Activated CD8-positive, alpha-beta memory T cell treated with anti-CD3 and anti-CD28 coated beads, Interleukin-2, amount 50 U/mL, for 1 hour (primary cell): ENCODE measurements around the gene MAMDC2.

Source experiments
- DNase-seq: peaks from one replicate; pipeline ENCODE4 v3.0.0-alpha.2; 2020; ENCODE audit errors: extremely low read depth

Gene MAMDC2

DNA sequence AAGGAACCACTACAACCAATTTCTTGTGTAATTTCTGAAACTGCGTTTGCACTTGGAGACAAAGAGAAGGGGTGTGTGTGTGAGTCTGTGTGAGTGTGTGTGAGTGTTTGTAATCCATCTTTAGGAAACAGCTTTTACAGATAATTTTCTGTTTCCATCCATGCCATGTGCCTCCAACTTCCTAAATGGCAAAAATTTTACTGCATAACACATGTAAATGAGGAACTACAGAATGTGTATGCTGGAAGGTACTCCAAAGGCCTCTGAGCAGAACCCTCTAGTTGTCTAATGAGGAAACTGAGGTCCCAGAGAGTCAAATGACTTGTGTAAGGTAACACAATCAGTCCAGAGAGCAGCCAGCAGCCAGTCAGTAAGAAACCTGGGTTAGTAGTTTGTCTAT, 20.8 kb downstream of the MAMDC2 start:
- no peak for DNase-seq

DNA sequence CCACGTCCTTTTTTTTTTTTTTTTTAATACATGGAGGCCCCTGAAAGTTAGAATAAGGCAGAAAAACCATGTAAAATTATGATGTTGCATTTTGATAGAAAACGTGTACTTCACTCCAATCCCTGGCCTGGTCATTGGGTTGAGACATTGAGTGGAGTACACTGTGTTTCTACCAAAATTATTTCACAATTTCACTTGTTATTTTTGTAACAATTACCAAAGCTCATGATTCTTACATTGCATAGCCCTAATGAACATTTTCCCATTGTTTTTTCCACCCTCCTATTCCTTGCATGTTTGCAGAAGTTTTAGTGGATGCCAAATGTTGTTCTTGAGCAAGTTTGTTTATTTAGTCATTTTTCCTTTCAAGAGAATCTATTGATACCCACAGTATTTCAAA, 21.9 kb downstream of the MAMDC2 start:
- no peak for DNase-seq

DNA sequence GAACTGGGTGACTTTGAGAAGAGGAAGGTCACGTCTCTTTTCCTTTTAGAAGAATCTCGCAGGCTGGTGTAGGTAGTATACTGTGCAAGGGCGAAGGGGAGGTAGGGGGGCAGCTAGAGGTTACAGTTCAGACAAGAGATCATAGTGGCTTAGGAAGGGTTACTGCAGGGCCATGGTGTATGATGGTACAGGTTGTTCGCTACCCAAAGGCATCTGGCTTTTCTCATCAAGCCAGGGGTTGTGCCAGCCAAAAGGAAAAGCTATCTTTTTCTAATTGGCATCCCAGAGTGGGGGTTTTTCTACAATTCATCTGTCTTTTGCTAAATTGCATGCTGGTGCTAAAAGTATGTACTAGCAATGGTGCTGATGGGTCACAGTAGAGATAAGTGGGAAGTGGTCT, 22.8 kb downstream of the MAMDC2 start:
- no peak for DNase-seq

DNA sequence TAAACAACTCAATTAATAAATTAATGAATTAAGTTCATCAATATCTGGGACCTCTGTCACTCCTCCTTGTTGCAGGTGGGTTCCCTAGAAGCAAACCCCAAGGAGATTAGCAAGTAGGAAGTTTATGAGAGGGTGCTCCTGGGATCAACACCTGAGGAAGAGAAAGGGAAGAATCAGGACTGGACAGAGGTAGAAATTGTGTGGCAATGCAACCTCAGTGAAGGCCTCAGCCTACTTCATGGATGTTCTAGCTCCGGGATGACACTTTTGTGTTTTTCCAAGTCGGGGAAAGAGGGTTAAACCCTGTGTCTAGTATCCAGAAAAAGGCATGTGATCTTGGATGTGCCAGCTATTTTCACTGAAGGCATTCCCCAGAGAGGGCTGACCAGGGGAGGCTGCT, 23.2 kb downstream of the MAMDC2 start:
- no peak for DNase-seq

DNA sequence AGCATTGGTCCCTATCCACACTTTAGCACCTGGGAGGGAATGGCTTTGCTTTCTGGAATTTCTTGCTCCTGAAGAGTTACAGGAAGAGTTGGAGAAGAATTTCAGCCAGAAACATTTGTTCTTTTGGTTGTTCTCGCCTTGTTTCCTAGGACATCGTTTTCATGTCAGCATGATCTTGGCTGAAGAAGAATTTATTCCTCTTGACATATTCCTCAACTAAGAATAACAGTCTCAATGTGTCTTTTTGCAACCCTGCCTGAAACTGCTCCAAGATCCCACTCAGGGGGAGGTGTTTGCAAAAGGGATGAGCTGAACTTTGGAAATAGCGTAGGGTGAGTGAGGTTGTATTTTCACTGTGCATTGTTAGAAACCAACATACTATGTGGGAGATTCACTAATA, 26.1 kb downstream of the MAMDC2 start:
- DNase-seq: no peak

DNA sequence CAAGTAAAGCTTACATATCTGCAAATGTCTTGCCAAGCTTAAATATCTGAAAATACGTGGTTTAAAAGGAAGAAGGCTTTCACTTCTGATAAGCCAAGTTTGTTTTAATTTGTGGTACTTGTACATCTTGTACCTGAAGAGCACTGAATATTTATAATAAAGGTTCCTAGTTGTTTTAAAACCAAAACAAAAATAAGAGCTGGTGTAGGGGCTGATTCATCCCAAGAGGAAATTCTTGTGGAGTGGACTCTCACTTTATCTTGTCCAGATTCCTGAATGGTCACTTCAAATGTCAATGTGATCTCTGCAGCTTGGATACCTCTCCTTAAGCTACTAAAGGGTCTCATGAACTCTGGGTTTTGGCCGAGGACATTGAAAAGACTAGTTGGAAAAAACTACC, 29.5 kb downstream of the MAMDC2 start:
- DNase-seq: no peak

DNA sequence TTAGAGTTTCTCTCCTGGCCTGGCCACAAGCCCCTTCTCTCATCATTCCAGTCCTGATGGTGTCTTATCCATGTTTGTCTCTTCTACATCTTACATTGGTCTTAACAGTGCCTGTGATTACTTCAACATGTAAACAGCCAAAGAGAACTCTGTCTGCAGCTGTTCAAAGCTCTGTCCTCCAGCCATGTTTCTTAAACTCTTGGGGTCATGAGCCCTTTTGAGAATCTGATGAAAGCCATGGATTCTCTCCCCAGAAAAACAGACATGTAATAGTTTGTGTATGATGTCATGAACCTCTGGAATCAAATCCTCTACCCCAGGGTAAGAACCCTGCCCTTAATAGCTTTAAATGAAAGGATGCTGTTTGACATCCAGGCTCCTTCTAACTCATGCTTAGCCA, 30.1 kb downstream of the MAMDC2 start:
- no peak for DNase-seq

DNA sequence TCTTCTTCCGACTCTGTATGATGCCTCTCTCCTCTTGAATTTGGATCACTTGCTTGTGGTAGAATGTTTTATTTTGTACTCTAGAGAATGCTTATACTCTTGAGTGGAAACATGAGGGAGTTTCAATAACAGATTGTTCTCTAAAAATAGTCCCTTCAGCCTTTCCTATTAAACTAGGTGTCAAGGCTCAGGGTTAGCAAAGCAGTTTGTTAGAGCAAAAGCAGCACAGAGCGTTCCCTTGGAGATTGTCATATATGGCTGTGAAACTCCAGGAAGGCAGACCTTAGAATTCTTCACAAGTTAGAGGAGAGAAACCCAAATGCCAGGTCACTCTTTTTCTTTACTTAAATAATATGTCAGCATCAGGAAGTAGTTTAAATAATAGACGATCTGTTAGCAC, 33.0 kb downstream of the MAMDC2 start:
- no peak for DNase-seq

DNA sequence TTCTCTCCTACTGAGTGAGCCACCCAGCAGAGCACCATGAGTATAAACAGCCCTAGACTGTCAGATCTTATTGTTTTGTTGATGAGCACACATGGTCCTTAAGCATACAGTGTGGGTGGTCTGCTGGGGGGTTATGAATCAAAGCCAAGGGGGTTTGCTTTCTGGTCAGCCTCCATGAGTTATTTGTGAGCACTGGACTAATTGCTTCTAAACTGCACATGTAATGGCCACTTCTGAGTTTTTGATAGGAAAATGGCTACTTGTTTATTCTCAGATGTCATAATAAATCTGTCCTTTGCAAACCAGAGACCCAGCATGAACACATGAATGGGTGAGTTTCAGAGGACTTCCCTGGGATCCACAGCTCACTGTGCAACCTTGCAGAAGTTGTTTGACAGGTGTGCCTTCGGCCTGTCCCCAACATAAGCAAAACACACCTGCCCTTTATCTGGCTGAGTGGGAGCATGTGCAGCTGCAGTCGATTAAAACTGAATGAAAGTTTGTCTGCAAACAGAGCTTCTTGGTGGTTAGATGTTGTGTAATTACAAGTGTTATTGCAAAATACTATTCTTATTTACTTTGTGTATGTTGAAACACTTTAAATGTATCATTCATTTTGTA, 35.9 kb downstream of the MAMDC2 start:
- DNase-seq: no peak

DNA sequence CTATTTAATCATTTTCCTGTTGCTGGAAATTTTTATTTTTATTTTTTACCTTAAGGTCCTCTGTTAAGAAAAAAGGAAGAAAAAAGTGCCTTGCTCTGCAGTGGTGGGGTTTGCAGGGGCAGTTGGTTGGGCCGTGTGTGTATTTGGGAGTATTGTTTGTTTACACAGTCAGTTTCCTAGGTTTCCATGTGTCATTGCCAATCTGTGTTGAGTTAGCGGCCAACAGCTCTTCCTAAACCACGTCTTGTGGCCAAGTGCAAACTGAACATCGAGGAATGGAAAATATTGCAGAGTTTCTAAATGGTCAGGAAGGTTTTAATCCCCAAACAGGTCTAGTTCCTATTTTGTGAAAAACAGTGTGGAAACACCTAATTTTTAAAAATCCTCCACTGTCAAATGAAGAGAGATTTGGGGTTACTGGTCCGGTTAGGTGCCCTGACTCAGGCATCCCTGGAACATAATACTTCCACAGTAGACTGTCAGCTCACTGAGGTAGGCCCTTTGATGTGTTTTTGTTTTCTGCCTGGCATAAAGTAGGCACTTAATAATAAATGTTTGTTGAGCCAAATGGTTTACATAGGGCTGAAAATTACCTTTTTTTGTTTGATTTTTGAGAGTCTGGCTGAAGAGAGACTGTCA, 37.0 kb downstream of the MAMDC2 start:
- no peak for DNase-seq

DNA sequence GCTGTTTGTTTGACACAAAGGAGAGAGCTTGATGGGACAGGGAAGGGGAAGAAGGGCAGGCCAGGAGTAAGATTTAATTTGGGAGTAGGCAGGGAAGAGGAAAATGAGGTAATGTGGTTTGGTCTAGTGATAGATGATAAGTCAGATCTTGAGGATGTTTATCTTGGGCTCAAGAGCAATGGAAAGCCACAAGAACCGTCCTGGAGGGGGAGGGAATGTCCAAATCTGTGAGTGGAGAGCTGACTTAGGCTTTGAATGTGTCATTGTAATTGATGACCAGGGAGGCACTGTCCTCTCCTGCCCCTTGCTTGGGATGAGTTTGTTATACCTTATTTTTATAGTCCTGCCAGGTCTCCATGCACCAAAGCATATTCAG, 37.5 kb downstream of the MAMDC2 start:
- no peak for DNase-seq

DNA sequence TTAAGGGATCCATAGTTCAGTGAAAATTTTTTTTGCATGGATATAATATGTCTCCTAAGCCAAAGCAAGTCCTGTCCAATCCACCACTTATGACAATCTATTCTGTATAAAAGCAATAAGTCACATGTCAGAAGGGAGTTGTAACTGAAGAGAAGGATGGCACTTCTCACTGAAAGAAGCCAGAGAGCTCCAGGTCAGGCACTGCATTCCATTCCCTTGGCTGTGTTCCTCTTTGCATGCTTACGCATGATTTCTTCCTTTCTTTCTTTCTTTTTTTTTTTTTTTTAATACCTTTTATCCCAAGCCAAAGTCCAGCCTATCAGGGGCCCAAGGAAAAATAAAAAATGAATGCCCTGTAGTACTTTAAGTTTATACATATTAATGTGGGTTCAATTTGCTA, 39.8 kb downstream of the MAMDC2 start:
- no peak for DNase-seq

DNA sequence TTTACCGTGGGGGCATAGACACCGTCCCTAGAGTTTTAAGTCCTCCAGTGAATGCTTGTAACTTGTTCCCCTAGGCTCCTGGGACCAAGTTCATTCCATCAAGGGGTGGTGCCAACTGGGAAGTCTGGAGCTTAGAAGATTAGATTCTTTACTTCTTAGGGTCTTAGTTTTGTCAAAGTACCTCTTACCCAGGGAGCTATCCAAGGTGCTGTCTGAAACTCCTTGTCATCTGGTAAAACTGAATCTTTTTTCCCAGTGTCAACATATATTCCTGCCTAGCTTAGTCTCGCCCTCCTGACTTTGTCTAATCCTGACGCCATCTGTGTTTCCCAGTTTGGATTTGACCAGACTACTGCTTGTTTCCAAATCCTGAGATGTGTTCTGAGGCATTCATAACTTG, 41.6 kb downstream of the MAMDC2 start:
- DNase-seq: no peak

DNA sequence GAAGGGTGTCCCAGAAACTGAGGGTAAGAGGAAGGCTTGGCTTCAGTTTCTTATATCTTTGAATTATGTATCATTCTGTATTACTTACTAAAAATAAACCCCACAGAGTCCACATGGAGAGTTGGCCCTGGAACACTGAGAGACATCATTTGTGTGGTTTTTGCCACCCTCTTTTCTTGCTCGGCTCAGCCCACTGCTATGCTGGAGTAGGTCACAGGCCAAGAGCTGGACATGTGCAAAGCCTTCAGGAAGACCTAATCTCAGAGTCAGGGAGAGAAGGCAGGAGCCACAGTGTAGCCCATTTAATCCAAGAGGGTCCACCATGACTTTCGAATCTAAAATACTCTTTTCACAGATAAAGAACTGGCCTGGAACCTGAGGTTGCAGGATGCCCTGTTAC, 47.5 kb downstream of the MAMDC2 start:
- DNase-seq: no peak

DNA sequence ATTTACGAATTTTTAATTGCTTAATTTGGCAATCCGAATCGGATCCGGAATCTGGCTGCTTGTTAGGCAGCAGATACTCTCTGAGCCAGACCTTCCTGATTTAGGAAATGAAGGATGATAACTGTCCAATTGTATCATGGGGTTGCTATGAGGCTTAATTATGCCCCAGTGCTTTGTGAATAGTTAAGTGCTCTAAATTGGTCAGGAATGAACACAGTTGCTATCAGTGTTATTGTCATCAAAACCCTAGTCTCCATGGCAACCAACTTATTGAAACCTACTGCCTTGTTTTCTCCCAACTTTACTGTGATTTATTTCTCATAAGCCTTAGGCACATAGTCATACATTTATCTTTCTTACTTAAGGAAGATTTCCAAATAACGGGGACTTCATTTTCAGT, 47.9 kb downstream of the MAMDC2 start:
- no peak for DNase-seq

DNA sequence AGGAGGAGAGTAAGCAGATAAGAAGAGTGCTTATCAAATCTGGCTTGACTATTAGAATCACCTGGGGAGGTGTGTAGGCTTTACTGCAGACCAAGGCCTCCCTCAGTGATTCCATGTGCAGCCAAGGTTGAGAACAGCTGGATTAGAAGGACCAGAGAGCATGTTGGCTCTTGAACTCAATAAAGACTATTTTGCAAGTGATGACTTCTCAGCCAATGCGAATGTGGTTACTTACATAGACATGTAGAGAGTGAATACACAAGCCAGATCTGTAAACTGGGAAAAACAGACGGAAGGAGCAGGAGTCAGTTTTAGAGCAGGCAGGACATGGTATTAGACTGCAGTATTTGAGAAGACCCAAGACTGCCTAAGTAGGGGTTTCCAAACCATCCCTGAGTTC, 48.5 kb downstream of the MAMDC2 start:
- DNase-seq: no peak

DNA sequence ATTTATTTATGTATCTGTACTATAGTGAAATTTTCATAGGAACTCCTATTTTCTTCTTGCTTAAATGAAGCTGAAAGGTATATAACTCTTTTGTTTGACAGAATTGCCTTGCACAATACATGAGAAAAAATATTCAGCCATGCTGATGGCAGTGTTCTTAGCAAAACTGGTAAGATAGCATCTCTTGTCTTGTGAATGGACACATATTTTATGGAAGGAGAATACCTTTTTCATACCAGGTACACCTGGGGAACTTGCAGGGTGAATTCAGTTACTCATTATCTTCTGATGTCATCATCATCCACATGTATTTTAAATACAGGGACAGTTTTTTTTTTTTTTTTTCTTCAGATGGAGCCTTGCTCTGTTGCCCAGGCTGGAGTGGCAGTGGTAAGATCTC, 49.4 kb downstream of the MAMDC2 start:
- DNase-seq: no peak

DNA sequence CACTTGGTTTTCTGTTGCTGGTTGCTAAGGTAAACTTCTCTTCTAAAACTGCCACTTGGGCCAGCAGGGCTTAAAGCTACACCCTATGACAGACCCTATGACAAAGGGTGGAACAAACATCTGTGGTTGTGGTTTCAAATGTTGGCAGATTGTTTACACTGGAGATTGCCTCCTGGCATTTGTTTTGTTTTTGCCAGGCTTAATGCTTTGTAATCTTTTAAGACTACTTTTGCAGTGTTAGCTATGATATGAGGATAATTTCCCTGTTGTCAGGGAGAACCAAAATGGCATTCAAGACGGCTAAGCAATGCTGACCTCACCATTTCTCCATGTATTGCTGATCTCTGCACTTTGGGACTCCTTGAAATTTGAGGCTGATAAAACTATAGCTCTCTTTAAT, 50.3 kb downstream of the MAMDC2 start:
- DNase-seq: no peak

DNA sequence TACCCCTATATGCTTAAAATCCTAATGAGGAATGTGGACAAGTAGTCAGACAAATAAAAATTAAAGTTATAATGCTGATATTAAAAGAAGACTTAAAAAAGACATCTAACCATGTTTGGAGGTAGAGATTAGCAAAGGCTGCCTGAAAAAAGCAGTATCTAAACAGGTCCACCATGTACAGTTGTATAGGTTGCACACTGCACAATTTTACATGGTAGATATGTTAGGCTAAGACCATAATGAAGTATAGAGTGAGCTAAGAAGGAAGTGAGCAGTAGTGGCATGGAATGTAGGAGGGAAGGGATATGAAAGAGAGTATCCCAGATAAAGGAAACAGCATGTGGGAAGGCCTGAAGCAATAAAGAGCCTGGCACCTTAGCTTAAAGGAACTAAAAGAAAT, 51.1 kb downstream of the MAMDC2 start:
- no peak for DNase-seq

DNA sequence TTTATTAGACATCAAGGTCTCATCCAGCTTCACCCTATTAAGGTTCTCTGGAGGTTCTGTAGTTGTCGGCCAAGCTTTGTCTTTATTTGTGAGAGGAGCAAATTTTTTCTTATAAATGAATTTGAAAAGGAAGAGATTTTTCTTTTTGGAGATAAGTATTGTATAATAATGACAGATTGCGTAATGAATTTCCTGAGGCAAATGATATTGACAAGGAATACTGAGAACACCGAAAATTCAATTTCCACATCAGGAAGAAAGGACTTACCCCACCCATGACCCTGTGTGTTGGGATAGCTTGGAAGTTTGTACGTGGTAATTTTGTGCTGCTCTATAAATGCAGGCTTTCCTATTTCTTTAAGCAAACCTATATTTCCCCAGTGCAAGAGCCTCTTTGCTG, 53.5 kb downstream of the MAMDC2 start:
- DNase-seq: no peak

DNA sequence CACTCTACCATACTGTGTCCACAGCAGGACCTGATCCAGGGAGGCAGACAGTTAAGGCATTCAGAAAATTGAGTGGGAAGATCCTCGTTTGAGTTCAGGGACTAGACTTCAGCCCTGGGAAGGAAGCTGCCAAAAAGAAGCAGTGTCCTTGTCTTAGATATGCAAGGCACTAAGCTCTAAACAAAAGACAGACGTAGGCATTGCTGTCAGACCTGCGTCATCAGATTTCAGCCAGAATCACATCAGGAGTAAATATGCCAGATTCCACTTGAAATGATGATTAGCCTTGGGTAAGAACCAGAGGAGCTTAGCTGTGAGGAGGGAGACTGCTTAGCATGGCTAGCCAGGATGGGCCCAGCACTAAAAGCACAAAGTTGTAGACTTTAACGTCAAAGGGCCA, 56.7 kb downstream of the MAMDC2 start:
- DNase-seq: no peak

DNA sequence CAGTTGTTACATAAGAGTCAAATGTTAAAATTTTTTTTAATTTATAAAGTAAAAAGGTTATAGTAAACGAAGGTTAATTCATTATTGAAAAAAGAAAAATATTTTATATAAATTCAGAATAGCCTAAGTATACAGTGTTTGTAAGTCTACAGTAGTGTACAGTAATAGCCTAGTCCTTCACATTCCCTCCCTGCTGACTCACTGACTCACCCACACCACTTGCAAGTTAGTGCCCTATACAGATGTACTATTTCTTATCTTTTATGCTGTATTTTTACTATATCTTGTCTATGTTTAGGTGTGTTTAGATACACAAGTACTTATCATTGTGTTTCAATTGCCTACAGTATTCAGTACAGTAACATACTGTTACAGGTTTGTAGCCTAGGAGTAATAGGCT, 57.6 kb downstream of the MAMDC2 start:
- no peak for DNase-seq

DNA sequence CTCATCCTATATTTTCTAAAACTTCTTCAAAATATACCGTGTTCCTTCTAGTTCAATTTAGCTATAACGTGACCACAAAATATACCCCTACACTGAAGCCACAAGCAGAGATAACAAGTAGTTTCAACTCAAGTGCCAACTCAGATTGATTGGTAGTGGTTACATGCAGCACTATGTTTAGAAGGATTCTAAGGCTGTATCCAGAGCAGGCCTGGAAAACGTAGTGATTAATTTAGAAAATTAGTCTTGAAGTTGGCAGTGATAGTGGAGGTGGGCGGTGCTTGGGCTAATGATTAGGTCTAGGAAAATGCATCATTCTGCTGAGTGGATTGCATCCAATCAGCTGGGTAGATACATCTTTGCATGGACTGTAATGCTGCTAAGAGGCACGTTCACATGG, 61.5 kb downstream of the MAMDC2 start:
- DNase-seq: no peak

DNA sequence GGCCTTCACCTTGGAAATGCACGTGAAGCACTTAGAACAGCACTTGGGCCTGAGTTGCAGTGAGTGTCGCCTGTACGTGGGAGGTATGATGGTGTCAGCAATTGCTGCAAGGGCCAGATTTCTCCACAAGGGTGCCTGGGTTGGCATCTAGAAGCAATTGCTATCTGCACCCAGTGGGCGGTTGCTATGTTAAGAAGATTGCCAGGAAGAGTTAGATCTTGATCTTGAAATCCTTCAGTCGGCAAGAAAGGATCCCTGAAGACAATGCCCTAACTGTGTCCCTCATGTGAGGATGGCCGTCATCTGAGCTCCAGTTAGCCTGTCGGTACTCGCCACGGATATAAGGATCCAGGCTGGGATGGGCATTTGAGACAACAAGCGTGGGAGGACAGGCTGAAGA, 62.9 kb downstream of the MAMDC2 start:
- no peak for DNase-seq
